T47D (cell line): ENCODE measurements around the gene SNRK.

Experiments used
- DNase-seq, 2 experiments: peaks; one replicate each; pipeline versions ENCODE4 v3.0.0 to v3.0.0-alpha.2; 2011 to 2012; ENCODE audit warnings: low read depth in 1 of 2, low spot score in 1 of 2
- JUND ChIP-seq: IDR thresholded peaks from 2 replicates; pipeline ENCODE4 v1.6.1; 2012; ENCODE audit warnings: low read depth
- in situ Hi-C: cut with HindIII; loops from 2 replicates; pipeline ENCODE4 v1.10.0; 2016; ENCODE audit warnings: low sequenced_read_pairs, low pct_unique_long_range_greater_than_20kb

The SNRK gene

DNA sequence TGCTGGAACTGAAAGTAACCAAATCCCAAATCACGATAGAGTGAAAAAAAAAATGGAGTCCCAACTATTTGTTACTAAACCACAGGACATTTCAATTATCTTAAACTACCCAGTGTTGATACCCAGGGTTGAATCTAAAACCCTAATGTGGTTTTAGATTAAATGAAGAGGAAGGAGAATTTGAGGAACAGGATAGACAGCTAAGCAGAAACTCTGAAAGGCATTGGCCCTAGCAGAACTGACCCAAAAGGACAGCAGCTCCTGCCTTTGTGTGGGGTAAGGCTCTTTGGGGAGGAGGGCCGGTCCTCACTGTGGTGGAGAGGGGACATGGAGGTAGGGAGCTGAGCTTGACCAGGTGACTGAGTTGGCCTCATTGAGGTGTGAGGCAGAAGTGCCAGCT is 30.7 kb upstream of the SNRK start:
- in situ Hi-C loops, result no loop called here
- no peak for TF ChIP-seq JUND
- no peak for DNase-seq

DNA sequence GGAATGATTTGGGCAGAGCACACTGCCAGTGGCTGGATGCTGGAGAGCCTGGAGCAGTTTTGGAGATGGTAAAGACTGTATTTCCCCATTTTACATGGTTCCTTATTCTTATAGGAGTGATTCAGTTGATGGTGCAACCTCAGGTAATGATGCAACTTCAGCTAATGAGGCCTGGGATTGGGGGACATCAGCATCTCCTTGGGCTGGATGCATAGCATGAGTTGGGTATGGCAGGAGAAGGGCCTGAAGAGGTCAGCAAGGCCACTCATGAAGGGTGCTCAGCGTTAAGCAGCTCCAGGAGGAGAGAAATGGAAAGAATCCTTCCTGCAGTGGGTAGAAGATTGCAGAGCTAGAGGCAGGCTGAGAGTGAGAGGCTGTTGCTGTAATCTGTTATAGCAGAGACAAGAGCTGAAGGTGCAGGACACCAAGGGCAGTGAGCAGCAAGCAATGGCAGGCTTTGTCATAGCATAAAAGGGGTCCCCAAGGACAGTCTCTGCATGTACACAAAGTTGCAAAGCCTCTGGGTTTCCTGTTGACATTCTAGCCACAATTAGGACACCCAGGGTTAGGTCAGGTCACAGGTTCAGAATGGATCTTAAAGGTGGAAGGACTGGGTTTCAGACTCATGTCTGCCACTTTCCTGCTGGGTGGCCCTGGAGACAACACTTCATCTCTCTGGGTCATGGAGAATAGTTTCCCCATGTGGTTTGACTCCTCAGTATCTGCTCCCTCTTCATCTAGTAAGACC is 29.5 kb upstream of the SNRK start:
- no peak for DNase-seq
- in situ Hi-C loops, result no loop called here
- no peak for TF ChIP-seq JUND

DNA sequence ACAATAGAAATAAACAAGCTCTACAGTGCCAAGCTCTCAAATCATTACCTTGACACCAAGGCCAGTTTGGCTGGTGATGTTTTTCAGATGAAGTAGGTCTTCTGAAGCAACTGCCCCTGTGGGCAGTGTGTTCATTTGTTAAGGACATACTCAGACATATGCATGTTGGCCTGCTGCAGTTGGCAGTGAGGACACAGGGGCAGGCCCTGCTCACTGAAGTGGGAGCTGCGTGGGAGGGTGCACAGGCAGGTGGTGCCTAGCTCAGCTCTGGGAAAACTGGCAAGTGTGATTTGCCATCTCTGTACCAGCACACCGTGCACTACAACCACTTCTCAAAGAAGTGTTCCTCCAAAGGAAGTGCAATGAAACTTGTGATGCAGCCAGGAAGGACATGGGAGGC is 28.5 kb upstream of the SNRK start:
- in situ Hi-C loops, result no loop called here
- no peak for DNase-seq
- no peak for TF ChIP-seq JUND

DNA sequence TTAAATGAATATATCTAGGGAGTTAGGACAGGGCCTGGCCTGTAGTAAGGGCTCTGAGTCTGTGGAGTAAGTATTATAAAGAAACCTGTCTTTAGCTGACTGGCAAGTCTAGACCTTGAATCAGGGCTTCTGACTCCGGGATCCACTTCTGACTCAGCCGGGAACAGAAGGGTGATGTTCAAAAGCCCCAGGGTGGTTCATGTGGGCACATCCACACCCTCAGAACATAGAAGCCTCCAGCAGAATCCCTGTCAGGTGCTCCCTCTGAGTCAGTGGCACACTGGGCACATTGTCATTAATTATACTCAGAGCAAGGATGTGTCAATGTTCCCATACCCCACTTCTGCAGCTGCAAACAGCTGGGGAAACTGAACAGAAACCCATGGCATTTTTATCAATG is 26.7 kb upstream of the SNRK start:
- in situ Hi-C loops, result no loop called here
- no peak for TF ChIP-seq JUND
- DNase-seq, result no peak

DNA sequence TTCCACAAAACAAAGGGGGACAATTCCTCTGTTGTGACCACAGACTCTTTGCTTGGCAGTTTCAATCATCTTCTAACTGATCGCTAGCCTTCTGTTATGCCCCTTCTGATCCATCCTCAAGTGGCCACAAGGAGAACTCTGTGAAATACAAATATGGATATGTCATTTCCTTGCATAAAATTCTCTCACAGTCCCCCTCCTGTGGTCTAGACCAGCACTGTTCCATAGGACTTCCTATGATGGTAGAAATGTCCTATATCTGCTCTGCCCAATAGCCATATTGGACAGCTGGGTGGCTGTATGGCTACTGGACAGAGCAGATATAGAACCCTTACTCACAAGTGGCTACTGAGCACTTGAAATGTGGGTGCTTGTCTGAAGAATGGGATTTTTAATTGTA is 25.9 kb upstream of the SNRK start:
- TF ChIP-seq JUND, result no peak
- in situ Hi-C loops, result no loop called here
- peak in 1 of 2 experiments; percentile 9 for DNase-seq

DNA sequence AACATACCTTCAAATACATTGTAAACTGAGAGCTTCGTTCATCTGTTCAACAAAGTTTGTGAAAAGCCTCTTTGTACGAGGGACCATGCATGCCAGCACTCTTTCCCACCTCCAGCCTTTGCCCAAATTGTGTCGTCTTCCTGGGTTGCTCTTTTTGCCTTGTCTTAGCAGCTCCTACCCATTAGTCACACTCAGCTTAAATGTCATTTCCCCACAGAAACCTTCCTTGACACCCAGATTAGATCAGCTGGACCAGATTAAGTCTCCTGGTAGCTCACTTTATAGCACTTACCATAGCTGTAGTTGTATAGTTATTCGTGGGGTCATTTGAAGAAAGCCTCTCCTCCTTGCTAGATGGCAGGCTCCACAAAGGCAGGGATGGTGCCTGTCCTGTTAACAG is 24.1 kb upstream of the SNRK start:
- DNase-seq, result no peak
- no peak for TF ChIP-seq JUND
- in situ Hi-C loops, result no loop called here

DNA sequence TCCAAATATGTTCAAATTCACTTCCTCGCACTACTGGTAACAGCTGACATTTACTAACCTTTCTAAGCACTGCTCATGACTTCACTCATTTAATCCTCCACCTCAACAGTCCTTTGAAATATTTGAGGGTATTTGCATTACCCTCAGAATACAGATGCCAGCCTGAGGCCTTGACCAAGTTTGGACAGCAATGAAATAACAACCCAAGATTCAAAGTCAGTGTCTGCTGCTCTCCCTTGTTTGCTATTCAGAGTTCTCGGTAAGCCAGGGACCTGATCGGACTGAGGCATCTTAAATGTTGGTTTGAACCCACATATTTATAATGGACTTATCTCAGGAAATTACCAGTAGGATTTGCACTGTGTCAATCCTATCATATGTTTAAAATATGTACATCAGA is 19.9 kb upstream of the SNRK start:
- in situ Hi-C loops, result no loop called here
- TF ChIP-seq JUND, result no peak
- no peak for DNase-seq

DNA sequence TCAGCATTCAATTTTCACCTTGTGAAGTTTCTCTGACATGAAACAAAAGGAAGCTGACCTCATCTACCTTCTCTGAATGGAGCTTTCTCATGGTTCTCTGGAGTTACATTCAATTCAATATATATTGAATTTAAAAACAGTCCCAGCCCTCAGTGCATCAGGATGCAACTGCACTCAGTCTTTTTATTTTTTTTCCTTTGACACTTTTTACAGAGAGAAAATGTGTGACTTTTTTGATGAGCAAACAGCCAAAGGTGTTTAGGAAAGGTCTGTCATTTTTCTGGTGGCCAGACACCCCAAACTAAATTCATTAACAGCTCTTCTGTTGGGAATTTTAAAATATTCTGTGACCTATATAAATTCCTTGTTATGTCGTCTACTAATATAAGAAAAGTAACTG is 19.3 kb upstream of the SNRK start:
- in situ Hi-C loops, result no loop called here
- DNase-seq, result no peak
- no peak for TF ChIP-seq JUND

DNA sequence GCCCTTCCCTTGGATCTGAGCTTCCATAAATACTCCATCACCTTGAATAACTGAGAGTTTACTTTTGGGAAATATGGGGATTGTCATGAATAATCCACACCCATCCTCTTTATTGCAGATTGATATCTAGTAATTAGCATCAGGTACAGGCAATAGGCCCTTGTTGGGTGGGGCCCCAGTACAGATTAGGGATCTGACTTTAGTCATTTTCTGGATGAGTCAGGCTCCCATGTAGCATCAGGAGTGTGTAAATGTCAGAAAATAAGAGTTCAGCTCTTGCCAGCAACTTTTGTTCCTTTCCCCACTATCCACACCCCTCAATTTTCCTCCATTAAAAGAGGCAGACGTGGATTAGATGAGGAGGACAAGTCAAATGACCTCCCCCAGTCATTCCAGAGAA is 17.7 kb upstream of the SNRK start:
- DNase-seq, result no peak
- no peak for TF ChIP-seq JUND
- in situ Hi-C loops, result no loop called here

DNA sequence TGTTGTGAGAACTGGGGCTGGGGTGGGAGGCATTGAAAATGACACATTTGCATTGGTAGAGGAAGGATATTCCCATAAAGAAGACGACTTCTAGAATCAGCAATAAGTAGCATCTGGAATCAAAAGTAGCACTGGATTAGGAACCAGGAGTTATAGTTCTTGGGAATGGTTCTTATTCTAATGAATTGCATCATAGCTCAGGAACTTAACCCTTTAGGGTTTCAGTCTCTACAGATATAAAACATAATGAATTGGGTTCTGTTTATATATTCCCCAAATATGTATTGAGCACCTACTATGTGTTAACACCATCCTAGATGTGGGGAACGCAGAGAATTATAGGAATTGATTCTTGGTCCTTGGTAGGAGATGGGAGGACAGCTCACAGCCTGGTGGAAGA is 16.3 kb upstream of the SNRK start:
- in situ Hi-C loops, result no loop called here
- DNase-seq, result no peak
- TF ChIP-seq JUND, result no peak

DNA sequence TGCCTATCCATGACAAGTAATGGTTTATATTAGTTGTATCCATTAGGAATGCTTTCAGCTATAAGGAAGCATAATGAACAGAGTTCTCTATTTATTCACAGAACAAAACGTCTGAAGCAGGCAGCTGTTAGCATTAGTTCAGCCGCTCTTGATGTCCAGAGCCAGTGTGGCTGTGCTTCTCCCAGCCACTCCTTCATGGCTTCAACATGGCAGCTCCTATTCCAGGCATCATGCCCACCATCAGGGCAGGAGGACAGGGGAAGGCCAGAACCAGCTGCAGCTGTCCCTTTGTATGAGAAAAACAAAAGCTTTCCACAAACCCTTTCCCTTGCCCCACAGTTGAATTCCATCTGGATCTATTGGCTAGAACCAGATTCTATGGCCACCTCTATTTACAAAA is 12.9 kb upstream of the SNRK start:
- TF ChIP-seq JUND, result no peak
- in situ Hi-C loops, result no loop called here
- DNase-seq, result no peak

DNA sequence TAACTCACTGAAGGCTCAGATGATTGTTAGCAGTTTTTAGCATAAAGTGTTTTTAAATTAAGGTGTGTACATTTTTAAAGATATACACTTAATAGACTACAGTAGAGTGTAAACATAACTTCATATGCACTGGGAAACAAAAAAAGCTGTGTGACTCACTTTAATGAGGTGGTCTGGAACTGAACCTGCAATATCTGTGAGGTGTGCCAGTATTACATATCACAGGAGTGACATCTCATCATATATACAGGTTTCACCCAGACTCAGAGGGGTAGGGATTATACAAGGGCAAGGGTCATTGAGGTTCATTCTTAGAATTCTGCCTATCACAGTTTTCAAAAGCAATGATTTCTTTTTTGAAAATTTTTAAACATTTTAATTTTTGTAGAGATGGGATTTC is 7.3 kb upstream of the SNRK start:
- DNase-seq, result no peak
- in situ Hi-C loops, result no loop called here
- TF ChIP-seq JUND, result no peak

DNA sequence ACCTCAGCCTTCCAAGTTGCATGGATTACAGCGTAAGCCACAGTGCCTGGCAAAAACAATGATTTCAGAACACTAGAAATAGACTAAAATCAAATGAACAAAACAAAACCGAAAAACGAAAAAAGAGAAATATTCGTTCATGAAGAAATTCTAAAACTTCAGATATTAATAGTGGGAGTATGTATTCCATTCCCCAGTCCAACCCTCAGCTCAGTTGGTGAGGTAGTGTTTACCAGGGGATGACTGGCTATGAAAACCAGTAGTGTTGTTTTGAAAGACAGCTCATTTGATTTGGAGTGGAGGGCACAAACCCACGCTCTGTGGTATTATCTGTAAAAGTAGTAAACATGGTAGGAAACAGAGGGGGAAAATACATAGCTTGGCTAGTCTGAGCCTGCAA is 6.8 kb upstream of the SNRK start:
- no peak for TF ChIP-seq JUND
- in situ Hi-C loops, result no loop called here
- DNase-seq, result no peak

DNA sequence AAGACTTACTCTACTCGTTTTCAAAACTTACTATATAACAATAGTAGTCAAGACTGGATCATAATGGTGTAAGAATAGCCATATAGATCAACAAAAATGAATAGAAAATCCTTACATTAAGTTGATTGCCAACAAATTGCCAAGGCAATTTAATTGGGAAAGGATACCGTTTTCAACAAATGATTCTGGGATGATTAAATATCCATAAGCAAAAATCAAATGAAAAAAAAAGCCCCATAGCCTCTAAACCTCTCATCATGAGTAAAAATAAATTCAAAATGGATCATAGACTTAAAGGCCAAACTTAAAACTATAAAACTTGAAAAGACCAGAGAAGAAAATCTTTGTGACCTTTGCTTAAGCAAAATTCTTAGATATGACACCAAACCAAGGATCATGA is 5.3 kb upstream of the SNRK start:
- no peak for TF ChIP-seq JUND
- in situ Hi-C loops, result no loop called here
- DNase-seq, result no peak

DNA sequence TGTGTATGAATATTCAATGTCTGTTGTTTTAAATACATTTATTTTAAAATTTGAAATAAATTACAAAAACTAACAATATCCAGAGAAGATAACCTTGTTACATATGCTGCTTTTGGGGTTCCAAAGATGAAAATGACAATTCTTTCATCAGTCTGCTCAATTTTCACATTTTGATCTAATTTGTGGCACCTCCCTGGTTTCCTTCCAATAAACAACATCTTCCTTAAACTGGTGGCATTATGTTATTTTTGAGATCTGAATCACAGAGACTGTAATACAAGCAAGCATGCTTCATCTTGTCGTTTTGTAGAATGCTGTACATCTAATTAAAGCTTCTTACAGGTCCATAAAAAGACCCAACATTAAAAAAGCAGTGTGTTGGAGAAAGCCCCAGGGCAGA is 2.2 kb upstream of the SNRK start:
- no peak for TF ChIP-seq JUND
- DNase-seq, result no peak
- in situ Hi-C loops, result no loop called here
